ENCODE measurements around the gene MRPL22.

- TF ChIP-seq CTBP1 (IDR thresholded peaks at IDR 0.05; ENCODE audit: borderline replicate concordance) (no peak), BHLHE40 (IDR thresholded peaks at IDR 0.05; ENCODE audit: borderline replicate concordance) (no peak)
Measured at GRCh38 chr5:154986151-154986550, 45.3 kb downstream of the MRPL22 start.

All from HEK293T (cell line).